Thymus (tissue), 11 donors: ENCODE results near the gene SLC35G1. TPM values are rescaled to one million over a fixed set of nuclear protein-coding genes. Genes with fewer than 3 reads are reported as not detected.
A peak's percentile ranks its signal among the peaks of the same experiment; 100 is the strongest.

Source experiments
- DNase-seq, 9 donors: peaks; one replicate each; pipeline ENCODE4 v3.0.0-alpha.2; 2013; ENCODE audit warnings: low spot score in 9 of 9, low read depth in 6 of 9, missing footprints in 1 of 9
- H3K27ac ChIP-seq, 2 donors: one replicate each; pipeline ENCODE4 v1.5.1; 2013; ENCODE audit warnings: control low read depth in 1 of 2, low read depth in 1 of 2, low read length in 1 of 2, mild to moderate bottlenecking in 1 of 2, moderate library complexity in 1 of 2
- H3K27me3 ChIP-seq, 2 donors: one replicate each; pipeline ENCODE4 v1.5.1; 2013; ENCODE audit warnings: low read length in 1 of 2; ENCODE audit not compliant: control insufficient read depth in 2 of 2, insufficient read depth in 1 of 2
- H3K36me3 ChIP-seq, 2 donors: one replicate each; pipeline ENCODE4 v1.5.1; 2013; ENCODE audit warnings: low read length in 1 of 2, mild to moderate bottlenecking in 1 of 2, moderate library complexity in 1 of 2; ENCODE audit not compliant: control insufficient read depth in 2 of 2, insufficient read depth in 2 of 2
- H3K4me1 ChIP-seq, 2 donors: one replicate each; pipeline ENCODE4 v1.5.1; 2013; ENCODE audit warnings: low read length in 2 of 2; ENCODE audit not compliant: control insufficient read depth in 2 of 2, insufficient read depth in 2 of 2
- H3K4me3 ChIP-seq, 2 donors: one replicate each; pipeline ENCODE4 v1.5.1; 2013; ENCODE audit warnings: low read length in 2 of 2, control low read depth in 1 of 2, mild to moderate bottlenecking in 1 of 2
- H3K9me3 ChIP-seq, 2 donors: one replicate each; pipeline ENCODE4 v1.5.1; 2013; ENCODE audit warnings: low read length in 1 of 2, mild to moderate bottlenecking in 1 of 2; ENCODE audit not compliant: control insufficient read depth in 2 of 2, insufficient read depth in 1 of 2
- WGBS: extraction: QIAGEN DNeasy Blood & Tissue Kit; methylation state at CpG from one replicate; pipeline ENCODE4 v1.1.7; 2013; 5-methylcytosine and 5-hydroxymethylcytosine counted together
- polyA plus RNA-seq: library from polyadenylated mRNA; stranded (reverse); fragments of 200-250 nt; gene quantifications from one replicate; pipeline ENCODE4 v1.2.3, GENCODE V29; 2013
- total RNA-seq: library from RNA; stranded (reverse); fragments of 120-200 nt; gene quantifications from one replicate; pipeline ENCODE4 v1.2.4, GENCODE V29; 2013
- donor health status: healthy.

The SLC35G1 gene
- total and polyA plus RNA-seq, 2 donors, result 2.3 to 3.0 TPM

DNA sequence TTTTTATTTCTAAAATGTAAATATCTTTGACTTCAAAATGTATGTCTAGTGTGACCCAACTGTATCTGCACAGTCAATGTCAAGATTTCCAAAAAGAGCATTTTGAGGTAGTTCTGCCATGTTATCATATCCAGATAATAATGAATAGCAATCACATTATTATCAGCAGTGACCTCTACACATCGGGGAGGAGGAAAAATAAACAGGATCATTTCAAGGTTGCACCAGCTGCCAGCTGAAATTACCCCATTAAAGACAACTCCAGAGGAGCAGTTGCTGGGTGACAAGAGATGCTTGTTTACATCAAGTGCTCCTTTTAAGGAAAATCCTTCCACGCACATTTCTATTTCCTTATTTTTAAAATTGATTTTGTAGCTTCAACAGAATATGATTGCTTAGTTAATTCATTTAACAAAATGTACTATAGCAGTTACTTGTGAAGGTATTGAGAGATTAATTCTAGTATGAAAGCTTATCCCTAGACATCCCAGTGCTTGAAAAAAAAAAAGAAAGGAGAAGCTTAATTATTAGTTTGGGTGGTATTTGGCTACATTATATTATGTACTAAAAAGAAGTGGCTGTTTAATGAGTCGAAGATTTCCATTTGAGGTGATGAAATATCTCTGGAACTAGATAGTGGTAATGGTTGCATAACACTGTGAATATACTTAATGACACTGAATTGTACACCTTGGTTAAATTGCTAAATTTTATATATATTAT lies 19.3 kb upstream of the SLC35G1 start:
- Histone ChIP-seq H3K27me3 (no peaks in the 10 kb centered on the region), H3K4me1 (no peaks in the 10 kb centered on the region), H3K9me3 (no peaks in the 10 kb centered on the region), H3K36me3 (no peaks in the 10 kb centered on the region), H3K27ac (no peak overlapping the region), H3K4me3 (no peak overlapping the region)
- WGBS, result 92% methylated on average over 3 of the region's 3 CpGs
- DNase-seq, result no peak

DNA sequence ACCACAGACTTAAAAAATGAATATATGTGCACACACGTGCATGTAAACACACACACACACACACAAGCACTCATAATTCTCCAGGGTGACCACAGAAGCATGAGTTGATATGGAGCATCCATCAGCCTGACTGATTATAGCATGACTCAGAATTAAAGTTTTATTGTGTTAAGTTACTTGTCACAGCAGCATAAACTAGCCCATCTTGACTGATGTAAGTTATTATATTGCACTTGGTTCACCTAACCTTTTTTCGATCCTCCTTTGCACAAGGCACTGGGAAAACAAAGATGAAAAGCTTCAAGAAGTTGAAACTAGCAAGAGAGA lies 18.8 kb upstream of the SLC35G1 start:
- no peaks in the 10 kb centered on the region for H3K4me1 ChIP-seq
- no peaks in the 10 kb centered on the region for H3K27me3 ChIP-seq
- no peaks in the 10 kb centered on the region for H3K9me3 ChIP-seq
- H3K27ac ChIP-seq, result no peak overlapping the region
- WGBS, result 98% methylated on average over 2 of the region's 2 CpGs
- H3K36me3 ChIP-seq, result no peaks in the 10 kb centered on the region
- no peak for DNase-seq
- H3K4me3 ChIP-seq, result no peak overlapping the region

GRCh38 chr10:93876381-93876780 lies 17.4 kb upstream of the SLC35G1 start:
- no peak overlapping the region for H3K4me3 ChIP-seq
- no peaks in the 10 kb centered on the region for H3K27me3 ChIP-seq
- no peaks in the 10 kb centered on the region for H3K4me1 ChIP-seq
- no peak overlapping the region for H3K27ac ChIP-seq
- no peak for DNase-seq
- H3K9me3 ChIP-seq, result no peaks in the 10 kb centered on the region
- no peaks in the 10 kb centered on the region for H3K36me3 ChIP-seq

DNA sequence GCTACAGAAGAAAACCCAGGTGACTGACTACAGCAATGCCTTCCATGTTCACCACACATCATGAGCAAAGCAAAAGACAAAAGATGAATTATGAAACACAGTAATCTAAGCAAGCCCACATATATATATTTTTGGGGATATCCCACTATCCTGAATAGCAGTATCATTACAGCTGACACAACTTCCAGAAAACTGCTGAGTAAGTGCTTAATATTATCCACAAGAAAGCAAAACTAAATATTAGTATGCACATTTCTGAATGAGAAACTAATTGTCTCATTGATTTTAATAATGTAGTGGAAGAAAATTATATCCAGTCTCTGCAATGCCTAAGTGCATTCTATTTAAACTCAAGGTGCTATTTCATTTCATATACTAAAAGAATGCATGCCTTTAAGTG lies 14.5 kb upstream of the SLC35G1 start:
- no peaks in the 10 kb centered on the region for H3K27me3 ChIP-seq
- no peaks in the 10 kb centered on the region for H3K9me3 ChIP-seq
- no peaks in the 10 kb centered on the region for H3K36me3 ChIP-seq
- no peak overlapping the region for H3K4me3 ChIP-seq
- no peak overlapping the region for H3K27ac ChIP-seq
- H3K4me1 ChIP-seq, result no peaks in the 10 kb centered on the region
- no peak for DNase-seq

- peak in 2 of 9 donors; percentile 8 to 19 for DNase-seq
- 56% methylated on average over 22 of the region's 22 CpGs for WGBS
- H3K27ac ChIP-seq, result no peak overlapping the region
Observed at GRCh38 chr10:93894516-93895378, 969 bp downstream of the SLC35G1 start.

GRCh38 chr10:93897070-93897780 lies 3.4 kb downstream of the SLC35G1 start:
- peaks cover 9 to 12% of the 10 kb centered on the region in 2 donors for H3K4me1 ChIP-seq
- peaks cover 0 to 1% of the 10 kb centered on the region in 2 donors for H3K9me3 ChIP-seq
- H3K27me3 ChIP-seq, result peaks cover 0 to 2% of the 10 kb centered on the region in 2 donors
- DNase-seq, result no peak
- H3K36me3 ChIP-seq, result no peaks in the 10 kb centered on the region
- WGBS, result 98% methylated on average over 4 of the region's 4 CpGs
- no peak overlapping the region for H3K27ac ChIP-seq
- no peak overlapping the region for H3K4me3 ChIP-seq

More at GRCh38 chr10:93894516-93895378, 969 bp downstream of the SLC35G1 start:
- H3K9me3 ChIP-seq, result peaks cover 0 to 1% of the 10 kb centered on the region in 2 donors
- H3K4me1 ChIP-seq, result peaks cover 9 to 12% of the 10 kb centered on the region in 2 donors
- no peaks in the 10 kb centered on the region for H3K36me3 ChIP-seq
- H3K27me3 ChIP-seq, result peaks cover 0 to 2% of the 10 kb centered on the region in 2 donors
- H3K4me3 ChIP-seq, result peak overlapping the region; percentile 62 to 83

GRCh38 chr10:93899109-93899508 lies 5.3 kb downstream of the SLC35G1 start:
- Histone ChIP-seq H3K4me3 (no peak overlapping the region), H3K27ac (no peak overlapping the region), H3K4me1 (peaks cover 9 to 12% of the 10 kb centered on the region in 2 donors), H3K9me3 (peaks cover 0 to 1% of the 10 kb centered on the region in 2 donors), H3K36me3 (no peaks in the 10 kb centered on the region), H3K27me3 (peaks cover 0 to 2% of the 10 kb centered on the region in 2 donors)
- WGBS, result 98% methylated on average over 2 of the region's 2 CpGs
- no peak for DNase-seq

- H3K4me1 ChIP-seq, result no peaks in the 10 kb centered on the region
- H3K36me3 ChIP-seq, result peaks cover 0 to 1% of the 10 kb centered on the region in 2 donors
- no peak overlapping the region for H3K27ac ChIP-seq
- no peak overlapping the region for H3K4me3 ChIP-seq
- WGBS, result 93% methylated on average over 2 of the region's 2 CpGs
- H3K9me3 ChIP-seq, result no peaks in the 10 kb centered on the region
- no peaks in the 10 kb centered on the region for H3K27me3 ChIP-seq
- no peak for DNase-seq
Observed at GRCh38 chr10:93903051-93903450, 9.3 kb downstream of the SLC35G1 start.

DNA sequence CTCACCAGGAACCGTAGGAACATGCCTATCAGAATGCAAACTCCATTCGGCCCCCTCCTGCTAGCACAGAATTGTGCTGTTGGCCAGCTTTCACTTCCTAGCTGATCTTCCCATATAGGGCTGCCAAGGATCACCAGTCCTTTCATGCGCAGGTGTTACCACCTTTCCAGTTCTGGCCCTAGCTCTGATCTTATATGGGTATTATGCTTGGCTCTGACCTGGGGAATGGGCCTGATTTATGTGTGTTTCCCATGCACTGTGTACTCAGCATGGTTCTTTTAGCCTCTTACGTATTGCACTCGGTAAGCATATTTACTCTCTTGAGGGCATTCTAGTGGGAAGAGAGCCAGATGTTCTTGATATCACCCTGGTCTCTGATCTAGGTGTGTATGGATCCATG lies 11.1 kb downstream of the SLC35G1 start:
- WGBS, result 98% methylated on average over 5 of the region's 5 CpGs
- no peak for DNase-seq
- no peak overlapping the region for H3K27ac ChIP-seq
- peaks cover 0 to 3% of the 10 kb centered on the region in 2 donors for H3K36me3 ChIP-seq
- no peaks in the 10 kb centered on the region for H3K4me1 ChIP-seq
- no peaks in the 10 kb centered on the region for H3K27me3 ChIP-seq
- H3K9me3 ChIP-seq, result no peaks in the 10 kb centered on the region
- no peak overlapping the region for H3K4me3 ChIP-seq
